Activated CD8-positive, alpha-beta memory T cell treated with anti-CD3 and anti-CD28 coated beads, Interleukin-2, amount 50 U/mL, for 4 hours (primary cell): ENCODE measurements around the gene PCCA.
"Not testable (repeated sequence)": the region's sequence is repeated elsewhere in the genome, so short reads cannot be mapped to it uniquely, and the experiment has no call there.

Experiments
- DNase-seq: peaks from one replicate; pipeline ENCODE4 v3.0.0-alpha.2; 2020

Gene PCCA

GRCh38 chr13:100514788-100515409, 426.0 kb downstream of the PCCA start:
- peak; percentile 73 for DNase-seq

GRCh38 chr13:100515410-100515800, 426.5 kb downstream of the PCCA start:
- DNase-seq, result no peak

- DNase-seq, result no peak
These were observed 428.2 kb downstream of the PCCA start for GRCh38 chr13:100517135-100517534.

GRCh38 chr13:100517728-100518127, 428.8 kb downstream of the PCCA start:
- DNase-seq, result no peak

GRCh38 chr13:100518394-100519062, 429.6 kb downstream of the PCCA start:
- DNase-seq, result no peak

GRCh38 chr13:100519626-100520025, 430.7 kb downstream of the PCCA start:
- DNase-seq, result no peak

GRCh38 chr13:100520936-100521850, 432.3 kb downstream of the PCCA start:
- DNase-seq, result no peak

- no peak for DNase-seq
These were observed 433.1 kb downstream of the PCCA start for GRCh38 chr13:100521851-100522617.

- no peak for DNase-seq
These were observed 433.9 kb downstream of the PCCA start for GRCh38 chr13:100522618-100523309.

GRCh38 chr13:100523411-100523810, 434.5 kb downstream of the PCCA start:
- no peak for DNase-seq

GRCh38 chr13:100523981-100524386, 435.1 kb downstream of the PCCA start:
- DNase-seq, result no peak

GRCh38 chr13:100524688-100525087, 435.8 kb downstream of the PCCA start:
- DNase-seq, result not testable (repeated sequence)

GRCh38 chr13:100525453-100526317, 436.8 kb downstream of the PCCA start:
- no peak for DNase-seq

GRCh38 chr13:100526318-100527000, 437.6 kb downstream of the PCCA start:
- DNase-seq, result no peak

- DNase-seq, result no peak
These were observed 438.8 kb downstream of the PCCA start for GRCh38 chr13:100527644-100528043.

- no peak for DNase-seq
These were observed 439.5 kb downstream of the PCCA start for GRCh38 chr13:100528353-100528752.

GRCh38 chr13:100528820-100529219, 439.9 kb downstream of the PCCA start:
- no peak for DNase-seq

GRCh38 chr13:100529666-100530377, 440.9 kb downstream of the PCCA start:
- DNase-seq, result no peak

- DNase-seq, result no peak
These were observed 441.8 kb downstream of the PCCA start for GRCh38 chr13:100530671-100531213.
